ENCODE results near the gene ELMOD1.

GRCh38 chr11:107696140-107696539 is 105.2 kb downstream of the ELMOD1 start:
- no peak for TF ChIP-seq CTCF (IDR thresholded peaks at IDR 0.05; ENCODE audit: insufficient read depth, low read length, poor library complexity, severe bottlenecking)
- TF ChIP-seq EZH2phosphoT487 (conservative IDR thresholded peaks at IDR 0.05; ENCODE audit: low read length): no peak

All from SU-DHL-6 (cell line).